Measurements from ENCODE around the gene TLCD3A.
"Not testable (repeated sequence)": the region's sequence is repeated elsewhere in the genome, so short reads cannot be mapped to it uniquely, and the experiment has no call there.

The TLCD3A gene

GRCh38 chr17:746181-746580 is 13.8 kb downstream of the TLCD3A start:
- peaks cover 14% of the 10 kb centered on the region for H3K4me1 Mint-ChIP-seq
- H3K27me3 Mint-ChIP-seq (ENCODE audit: low read depth, poor library complexity): peaks cover 4% of the 10 kb centered on the region
- peaks cover 34% of the 10 kb centered on the region for H3K9me3 Mint-ChIP-seq
- H3K27ac Mint-ChIP-seq: no peak overlapping the region
- DNase-seq: no peak
- no peak overlapping the region for H3K4me3 Mint-ChIP-seq
- TF ChIP-seq CTCF (IDR thresholded peaks at IDR 0.05): no peak
- peaks cover 97% of the 10 kb centered on the region for H3K36me3 Mint-ChIP-seq (ENCODE audit: low read depth)

GRCh38 chr17:746783-747629 is 14.6 kb downstream of the TLCD3A start:
- H3K9me3 Mint-ChIP-seq: peaks cover 36% of the 10 kb centered on the region
- no peak for DNase-seq
- peaks cover 19% of the 10 kb centered on the region for H3K4me1 Mint-ChIP-seq
- no peak for TF ChIP-seq CTCF (IDR thresholded peaks at IDR 0.05)
- peaks cover 4% of the 10 kb centered on the region for H3K27me3 Mint-ChIP-seq (ENCODE audit: low read depth, poor library complexity)
- peaks cover 92% of the 10 kb centered on the region for H3K36me3 Mint-ChIP-seq (ENCODE audit: low read depth)
- H3K4me3 Mint-ChIP-seq: no peak overlapping the region
- H3K27ac Mint-ChIP-seq: no peak overlapping the region

GRCh38 chr17:748604-749003 is 16.2 kb downstream of the TLCD3A start:
- not testable (repeated sequence) for H3K27me3 Mint-ChIP-seq (ENCODE audit: low read depth, poor library complexity); H3K27ac Mint-ChIP-seq; H3K4me3 Mint-ChIP-seq; DNase-seq
- peaks cover 36% of the 10 kb centered on the region for H3K9me3 Mint-ChIP-seq
- peaks cover 30% of the 10 kb centered on the region for H3K4me1 Mint-ChIP-seq
- peaks cover 77% of the 10 kb centered on the region for H3K36me3 Mint-ChIP-seq (ENCODE audit: low read depth)

GRCh38 chr17:749359-749758 is 17.0 kb downstream of the TLCD3A start:
- not testable (repeated sequence) for DNase-seq; H3K4me3 Mint-ChIP-seq; H3K27me3 Mint-ChIP-seq (ENCODE audit: low read depth, poor library complexity); H3K27ac Mint-ChIP-seq
- peaks cover 36% of the 10 kb centered on the region for H3K9me3 Mint-ChIP-seq
- H3K4me1 Mint-ChIP-seq: peaks cover 34% of the 10 kb centered on the region
- H3K36me3 Mint-ChIP-seq (ENCODE audit: low read depth): peaks cover 73% of the 10 kb centered on the region

GRCh38 chr17:750431-751037 is 18.1 kb downstream of the TLCD3A start:
- Mint-ChIP-seq H3K4me3 (peak overlapping the region; percentile 93), H3K27ac (no peak overlapping the region), H3K9me3 (peaks cover 36% of the 10 kb centered on the region), H3K36me3 (ENCODE audit: low read depth) (peaks cover 73% of the 10 kb centered on the region), H3K27me3 (ENCODE audit: low read depth, poor library complexity) (peaks cover 4% of the 10 kb centered on the region), H3K4me1 (peaks cover 35% of the 10 kb centered on the region)
- TF ChIP-seq CTCF (IDR thresholded peaks at IDR 0.05): no peak
- no peak for DNase-seq

- no peak overlapping the region for H3K27ac Mint-ChIP-seq
- TF ChIP-seq CTCF (IDR thresholded peaks at IDR 0.05): no peak
- DNase-seq: no peak
- H3K27me3 Mint-ChIP-seq (ENCODE audit: low read depth, poor library complexity): peaks cover 4% of the 10 kb centered on the region
- H3K4me1 Mint-ChIP-seq: peaks cover 44% of the 10 kb centered on the region
- H3K36me3 Mint-ChIP-seq (ENCODE audit: low read depth): peaks cover 73% of the 10 kb centered on the region
- H3K4me3 Mint-ChIP-seq: peak overlapping the region; percentile 93
- H3K9me3 Mint-ChIP-seq: peaks cover 36% of the 10 kb centered on the region
Measured at GRCh38 chr17:751269-752001, 19.0 kb downstream of the TLCD3A start.
